Smooth muscle cell (in vitro differentiated cells): Measurements from ENCODE around the gene MCHR1. TPM values are rescaled to one million over a fixed set of nuclear protein-coding genes. Genes with fewer than 3 reads are reported as not detected.
A peak's percentile ranks its signal among the peaks of the same experiment; 100 is the strongest.

Experiments used
- DNase-seq: peaks from one replicate; lab custom pipeline; 2025; ENCODE audit not compliant: unreplicated experiment; lab: John Stamatoyannopoulos, UW
- H2AFZ ChIP-seq: fragments of 200-600 bp; sonication (generic); 2 replicates; pipeline ENCODE4 v1.6.0; 2016; ENCODE audit warnings: antibody characterized with exemption, low read depth, mild to moderate bottlenecking
- H3F3A ChIP-seq: fragments of 200-600 bp; sonication (generic); 2 replicates; pipeline ENCODE4 v1.6.0; 2017; ENCODE audit warnings: antibody characterized with exemption, low read depth
- H3K27ac ChIP-seq: fragments of 200-600 bp; sonication (generic); 2 replicates; pipeline ENCODE4 v1.5.1; 2016; ENCODE audit warnings: low read depth, mild to moderate bottlenecking
- H3K27me3 ChIP-seq: fragments of 200-600 bp; sonication (generic); 2 replicates; pipeline ENCODE4 v1.6.1; 2016; ENCODE audit warnings: low read depth, mild to moderate bottlenecking
- H3K36me3 ChIP-seq: fragments of 200-600 bp; sonication (generic); 2 replicates; pipeline ENCODE4 v1.5.1; 2016; ENCODE audit warnings: low read depth
- H3K4me1 ChIP-seq: fragments of 200-600 bp; sonication (generic); 2 replicates; pipeline ENCODE4 v1.5.1; 2016; ENCODE audit warnings: low read depth
- H3K4me2 ChIP-seq: fragments of 200-600 bp; sonication (generic); 2 replicates; pipeline ENCODE4 v1.6.0; 2016; ENCODE audit warnings: mild to moderate bottlenecking
- H3K4me3 ChIP-seq: fragments of 200-600 bp; sonication (generic); 2 replicates; pipeline ENCODE4 v1.5.1; 2016; ENCODE audit warnings: mild to moderate bottlenecking
- H3K79me2 ChIP-seq: fragments of 200-600 bp; sonication (generic); 2 replicates; pipeline ENCODE4 v1.6.0; 2016; ENCODE audit warnings: low read depth, mild to moderate bottlenecking
- H3K9ac ChIP-seq: fragments of 200-600 bp; sonication (generic); 2 replicates; pipeline ENCODE4 v1.6.0; 2016; ENCODE audit warnings: low read depth
- H3K9me3 ChIP-seq: fragments of 200-600 bp; sonication (generic); replicated peaks from 2 replicates; pipeline ENCODE4 v1.5.1; 2016; ENCODE audit warnings: low read depth
- H4K20me1 ChIP-seq: fragments of 200-600 bp; sonication (generic); 2 replicates; pipeline ENCODE4 v1.6.0; 2016; ENCODE audit warnings: low read depth
- CTCF ChIP-seq: fragments of 200-600 bp; sonication (generic); IDR thresholded peaks from 2 replicates; pipeline ENCODE4 v1.5.1; 2017; ENCODE audit warnings: borderline replicate concordance, mild to moderate bottlenecking, antibody characterized with exemption; ENCODE audit not compliant: insufficient read depth, poor library complexity, severe bottlenecking
- WGBS: methylation state at CpG from one replicate; pipeline ENCODE4 v1.1.7; 2016; ENCODE audit warnings: low lambda C conversion rate; 5-methylcytosine and 5-hydroxymethylcytosine counted together
- polyA plus RNA-seq: library from polyadenylated mRNA; unstranded; fragments of >200 nt; fragmentation: Nextera tagmentation; extraction: Ambion mirVana; gene quantifications from 2 replicates; pipeline ENCODE4 v1.2.1, GENCODE V29; 2016
- total RNA-seq: library from RNA; depleted of rRNA; stranded (reverse); fragments of >200 nt; gene quantifications from 2 replicates; pipeline ENCODE4 v1.2.3, GENCODE V29; 2014

The MCHR1 gene
- total and polyA plus RNA-seq, 2 experiments from 2014 or later: 18.9 to 24.6 TPM

DNA sequence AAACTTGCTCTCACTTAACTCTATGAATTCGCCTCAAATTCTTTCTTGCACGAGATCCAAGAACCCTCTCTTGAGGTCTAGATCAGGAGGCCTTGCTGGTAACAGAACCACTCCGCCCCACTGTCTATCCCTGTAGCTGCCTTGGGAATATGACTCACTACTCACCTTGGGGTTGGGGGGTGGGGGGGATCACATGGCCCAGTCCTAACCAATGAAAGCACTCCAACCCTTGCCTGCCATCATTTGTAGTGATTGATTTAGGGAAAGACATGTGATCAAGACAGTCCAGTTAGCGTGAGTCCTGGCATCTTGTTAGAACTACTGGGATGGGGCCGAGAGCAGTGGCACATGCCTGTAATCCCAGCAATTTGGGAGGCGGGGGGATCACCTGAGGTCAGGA lies 38.0 kb upstream of the MCHR1 start:
- Histone ChIP-seq H3K9me3 (no peaks in the 10 kb centered on the region), H3F3A (no peaks in the 10 kb centered on the region), H4K20me1 (no peaks in the 10 kb centered on the region), H3K36me3 (no peaks in the 10 kb centered on the region), H3K27me3 (no peaks in the 10 kb centered on the region), H2AFZ (no peak overlapping the region), H3K79me2 (peaks cover 5% of the 10 kb centered on the region), H3K4me1 (no peaks in the 10 kb centered on the region), H3K9ac (no peak overlapping the region), H3K4me2 (no peak overlapping the region), H3K4me3 (no peak overlapping the region), H3K27ac (no peak overlapping the region)
- TF ChIP-seq CTCF: no peak
- 93% methylated on average over 6 of the region's 6 CpGs for WGBS
- DNase-seq: no peak

GRCh38 chr22:40642316-40642715 lies 37.0 kb upstream of the MCHR1 start:
- H2AFZ ChIP-seq: peak overlapping the region; percentile 18
- no peak overlapping the region for H3K4me3 ChIP-seq
- no peaks in the 10 kb centered on the region for H3K36me3 ChIP-seq
- H3K9me3 ChIP-seq: no peaks in the 10 kb centered on the region
- no peak overlapping the region for H3K27ac ChIP-seq
- H3K27me3 ChIP-seq: no peaks in the 10 kb centered on the region
- H3K4me1 ChIP-seq: peaks cover 3% of the 10 kb centered on the region
- no peaks in the 10 kb centered on the region for H4K20me1 ChIP-seq
- no peak for TF ChIP-seq CTCF
- H3F3A ChIP-seq: no peaks in the 10 kb centered on the region
- no peak overlapping the region for H3K4me2 ChIP-seq
- no peak for DNase-seq
- peaks cover under 1% of the 10 kb centered on the region for H3K79me2 ChIP-seq
- no peak overlapping the region for H3K9ac ChIP-seq
- 96% methylated on average over 4 of the region's 4 CpGs for WGBS

DNA sequence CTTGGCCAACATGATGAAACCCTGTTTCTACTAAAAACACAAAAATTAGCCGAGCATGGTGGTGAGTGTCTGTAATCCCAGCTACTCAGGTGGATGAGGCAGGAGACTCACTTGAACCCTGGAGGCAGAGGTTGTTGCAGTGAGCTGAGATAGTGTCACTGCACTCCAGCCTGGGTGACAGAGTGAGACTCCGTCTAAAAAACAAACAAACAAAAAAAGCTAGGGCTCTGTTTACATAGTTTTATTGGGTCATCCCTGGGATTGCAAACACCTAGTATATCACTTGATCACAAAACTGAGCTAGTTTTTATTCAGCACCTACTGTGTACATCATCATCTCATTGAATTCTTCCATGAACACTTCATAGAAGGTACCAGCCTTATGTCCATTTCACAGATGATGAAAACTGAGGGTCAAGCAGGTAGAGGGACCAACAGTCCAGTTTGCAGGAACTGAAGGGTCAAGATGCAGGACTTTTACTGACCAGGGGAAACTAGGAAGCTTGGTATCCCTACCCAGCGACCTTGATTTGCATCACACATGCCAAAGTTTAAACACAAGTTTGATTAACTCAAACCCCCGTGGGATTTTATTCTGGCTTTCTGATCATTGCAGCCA lies 33.6 kb upstream of the MCHR1 start:
- no peak for TF ChIP-seq CTCF
- H3K4me3 ChIP-seq: no peak overlapping the region
- H3K4me1 ChIP-seq: peaks cover 3% of the 10 kb centered on the region
- no peaks in the 10 kb centered on the region for H3K36me3 ChIP-seq
- no peaks in the 10 kb centered on the region for H4K20me1 ChIP-seq
- no peak overlapping the region for H3K4me2 ChIP-seq
- no peak for DNase-seq
- 79% methylated on average over 4 of the region's 4 CpGs for WGBS
- H3F3A ChIP-seq: no peaks in the 10 kb centered on the region
- H3K27ac ChIP-seq: peak overlapping the region; percentile 67
- H3K27me3 ChIP-seq: no peaks in the 10 kb centered on the region
- H3K79me2 ChIP-seq: no peaks in the 10 kb centered on the region
- H3K9ac ChIP-seq: no peak overlapping the region
- H2AFZ ChIP-seq: peak overlapping the region; percentile 95
- H3K9me3 ChIP-seq: no peaks in the 10 kb centered on the region

GRCh38 chr22:40648386-40648785 lies 30.9 kb upstream of the MCHR1 start:
- H3K27ac ChIP-seq: no peak overlapping the region

More at GRCh38 chr22:40648386-40648785, 30.9 kb upstream of the MCHR1 start:
- Histone ChIP-seq H3K4me2 (no peak overlapping the region), H2AFZ (no peak overlapping the region), H3K9ac (no peak overlapping the region), H3F3A (peaks cover 12% of the 10 kb centered on the region), H3K4me3 (no peak overlapping the region), H3K4me1 (peaks cover 12% of the 10 kb centered on the region), H3K36me3 (no peaks in the 10 kb centered on the region), H3K27me3 (no peaks in the 10 kb centered on the region), H3K79me2 (no peaks in the 10 kb centered on the region), H4K20me1 (no peaks in the 10 kb centered on the region), H3K9me3 (no peaks in the 10 kb centered on the region)
- DNase-seq: no peak
- 92% methylated on average over 10 of the region's 10 CpGs for WGBS
- no peak for TF ChIP-seq CTCF
